CD4-positive, alpha-beta memory T cell (primary cell): ENCODE measurements around the gene ABHD4. TPM values are rescaled to one million over a fixed set of nuclear protein-coding genes. Genes with fewer than 3 reads are reported as not detected.
"Not testable (repeated sequence)": the region's sequence is repeated elsewhere in the genome, so short reads cannot be mapped to it uniquely, and the experiment has no call there.

Experiments used
- CTCF ChIA-PET: fragments of 350-600 bp; sonication (Branson Sonifier 250); formaldehyde crosslinking; loops from one replicate; lab custom pipeline; 2021; ENCODE audit warnings: inconsistent platforms; ENCODE audit not compliant: partially characterized antibody; lab: Charles Lee
- POLR2A ChIA-PET: fragments of 350-600 bp; sonication (Branson Sonifier 250); formaldehyde crosslinking; loops from one replicate; lab custom pipeline; 2021; ENCODE audit not compliant: partially characterized antibody; lab: Charles Lee
- DNase-seq, 5 donors: peaks; one replicate each; pipeline versions ENCODE4 v3.0.0 to v3.0.0-alpha.2; 2020 to 2022; ENCODE audit warnings: mixed read lengths in 1 of 5
- H3K27ac ChIP-seq: one replicate; pipeline ENCODE4 v1.7.0; 2013; ENCODE audit warnings: low read depth, low read length
- H3K27me3 ChIP-seq: 2 replicates; pipeline ENCODE4 v1.7.0; 2013; ENCODE audit warnings: mild to moderate bottlenecking, low read length, moderate library complexity; ENCODE audit not compliant: insufficient read depth
- H3K36me3 ChIP-seq: 2 replicates; pipeline ENCODE4 v1.7.0; 2013; ENCODE audit warnings: mild to moderate bottlenecking, low read length, moderate library complexity; ENCODE audit not compliant: insufficient read depth
- H3K4me1 ChIP-seq: 2 replicates; pipeline ENCODE4 v1.7.0; 2013; ENCODE audit warnings: mild to moderate bottlenecking, low read length, moderate library complexity; ENCODE audit not compliant: insufficient read depth
- H3K4me3 ChIP-seq, 2 donors: one replicate each; pipeline ENCODE4 v1.7.0; 2013; ENCODE audit warnings: low read length in 2 of 2, mild to moderate bottlenecking in 1 of 2
- H3K9me3 ChIP-seq, 2 donors: one replicate each; pipeline ENCODE4 v1.7.0; 2013; ENCODE audit warnings: low read length in 2 of 2, control low read depth in 1 of 2; ENCODE audit not compliant: control insufficient read depth in 1 of 2
- H3K27ac Mint-ChIP-seq, 7 donors: one replicate each; pipeline ENCODE4 v1.8.0; 2020 to 2021; ENCODE audit warnings: mixed read lengths in 7 of 7, mild to moderate bottlenecking in 6 of 7, inconsistent platforms in 3 of 7, moderate library complexity in 3 of 7
- H3K27me3 Mint-ChIP-seq, 2 donors: one replicate each; pipeline ENCODE4 v1.8.0; 2020 to 2021; ENCODE audit warnings: mixed read lengths in 2 of 2
- H3K36me3 Mint-ChIP-seq, 2 donors: one replicate each; pipeline ENCODE4 v1.8.0; 2020 to 2021; ENCODE audit warnings: mixed read lengths in 2 of 2, inconsistent platforms in 1 of 2, mild to moderate bottlenecking in 1 of 2
- H3K4me1 Mint-ChIP-seq, 4 donors: one replicate each; pipeline ENCODE4 v1.8.0; 2020 to 2021; ENCODE audit warnings: mixed read lengths in 4 of 4, mild to moderate bottlenecking in 1 of 4
- H3K4me3 Mint-ChIP-seq, 8 donors: one replicate each; pipeline ENCODE4 v1.8.0; 2020 to 2021; ENCODE audit warnings: mixed read lengths in 8 of 8, mild to moderate bottlenecking in 7 of 8, moderate library complexity in 6 of 8, inconsistent platforms in 3 of 8
- H3K9me3 Mint-ChIP-seq, 8 donors: one replicate each; pipeline ENCODE4 v1.8.0; 2020 to 2021; ENCODE audit warnings: mixed read lengths in 8 of 8, mild to moderate bottlenecking in 5 of 8, inconsistent platforms in 3 of 8, moderate library complexity in 1 of 8
- intact Hi-C: fragments of 100-400 bp; cut with micrococcal nuclease; formaldehyde crosslinking; loops from one replicate; pipeline ENCODE4 v1.15.1; 2023
- polyA plus RNA-seq, 2 donors: library from polyadenylated mRNA; unstranded; fragments of 300-500 nt; fragmentation: Illumina TruSeq; gene quantifications; one replicate each; pipeline ENCODE4 v1.2.3, GENCODE V29; 2021
- total RNA-seq, 2 experiments: library from RNA; stranded (reverse); gene quantifications; one replicate each; pipeline ENCODE4 v1.2.3, GENCODE V29; 2021

ABHD4 gene
- total and polyA plus RNA-seq, 4 experiments from 2014 or later, result 6.2 to 22.4 (median 15.9) TPM

- H3K27ac Mint-ChIP-seq, result peak overlapping the region in 6 of 7 donors; percentile 2 to 77 (median 54)
- H3K27ac ChIP-seq, result no peak overlapping the region
Measured at GRCh38 chr14:22580625-22581024, 17.5 kb upstream of the ABHD4 start.

GRCh38 chr14:22583994-22584393 lies 14.1 kb upstream of the ABHD4 start:
- no peaks in the 10 kb centered on the region for H3K36me3 ChIP-seq
- H3K4me1 ChIP-seq, result peaks cover 70% of the 10 kb centered on the region
- Mint-ChIP-seq H3K9me3 (peaks cover 0 to under 1% (median 0%) of the 10 kb centered on the region in 8 donors), H3K36me3 (peaks cover 18 to 30% of the 10 kb centered on the region in 2 donors), H3K4me3 (peak overlapping the region in 6 of 8 donors; percentile 6 to 54 (median 46)), H3K27ac (peak overlapping the region in 6 of 7 donors; percentile 4 to 88 (median 76)), H3K27me3 (peaks cover under 1% of the 10 kb centered on the region in 2 donors), H3K4me1 (peaks cover 55 to 82% (median 68%) of the 10 kb centered on the region in 4 donors)
- no peaks in the 10 kb centered on the region for H3K27me3 ChIP-seq
- DNase-seq, result no peak
- POLR2A ChIA-PET, result interaction anchor here (13.5 kb wide), 1 partner anchor 21 kb away, joined by 387 read pairs; no protein-coding TSS in a partner anchor
- no peak overlapping the region for H3K4me3 ChIP-seq
- no peak overlapping the region for H3K27ac ChIP-seq
- H3K9me3 ChIP-seq, result no peaks in the 10 kb centered on the region
- CTCF ChIA-PET, result interaction anchor here (1.4 to 10.8 kb wide), 4 partner anchors 13 to 732 kb away, joined by 3 to 174 read pairs (median 6); no protein-coding TSS in a partner anchor
- intact Hi-C loops, result loop anchor here (2.0 kb wide), 1 partner anchor 15 kb away; the partner anchor contains the start of gene ABHD4

More at GRCh38 chr14:22580625-22581024, 17.5 kb upstream of the ABHD4 start:
- Histone ChIP-seq H3K36me3 (no peaks in the 10 kb centered on the region), H3K4me3 (no peak overlapping the region), H3K9me3 (no peaks in the 10 kb centered on the region), H3K27me3 (no peaks in the 10 kb centered on the region), H3K4me1 (peaks cover 51% of the 10 kb centered on the region)
- no peak for DNase-seq
- Mint-ChIP-seq H3K4me1 (peaks cover 50 to 80% (median 63%) of the 10 kb centered on the region in 4 donors), H3K4me3 (no peak overlapping the region), H3K9me3 (no peaks in the 10 kb centered on the region), H3K27me3 (no peaks in the 10 kb centered on the region), H3K36me3 (peaks cover 13 to 18% of the 10 kb centered on the region in 2 donors)
- CTCF ChIA-PET, result interaction anchor here (1.0 to 1.7 kb wide), 3 partner anchors 9 to 242 kb away, joined by 3 to 9 read pairs (median 6); partner anchors contain the start of gene DAD1
- POLR2A ChIA-PET, result interaction anchor here (0.9 to 13.5 kb wide), 3 partner anchors 8 to 18 kb away, joined by 4 to 387 read pairs (median 8); partner anchors contain the start of genes ABHD4 and DAD1
- intact Hi-C loops, result no loop called here

- Mint-ChIP-seq H3K9me3 (peaks cover 0 to 5% (median 0%) of the 10 kb centered on the region in 8 donors), H3K4me3 (peak overlapping the region; percentile 43 to 100 (median 96)), H3K36me3 (peaks cover 13 to 28% of the 10 kb centered on the region in 2 donors), H3K4me1 (peaks cover 54 to 83% (median 68%) of the 10 kb centered on the region in 4 donors), H3K27ac (peak overlapping the region; percentile 99 to 100 (median 99)), H3K27me3 (peaks cover 2% of the 10 kb centered on the region in 2 donors)
- DNase-seq, result no peak
- Histone ChIP-seq H3K27me3 (no peaks in the 10 kb centered on the region), H3K4me3 (no peak overlapping the region), H3K9me3 (no peaks in the 10 kb centered on the region), H3K4me1 (peaks cover 68% of the 10 kb centered on the region), H3K27ac (peak overlapping the region; percentile 88), H3K36me3 (no peaks in the 10 kb centered on the region)
- intact Hi-C loops, result loop anchor here (5.0 kb wide), 3 partner anchors 65 to 285 kb away; partner anchors contain the start of gene LRP10
- POLR2A ChIA-PET, result interaction anchor here (0.9 to 13.5 kb wide), 8 partner anchors 13 to 508 kb away, joined by 3 to 387 read pairs (median 18); partner anchors contain the start of genes ABHD4, ACIN1, C14orf119 and OXA1L
- CTCF ChIA-PET, result interaction anchor here (1.0 to 10.8 kb wide), 3 partner anchors 17 to 420 kb away, joined by 3 to 174 read pairs (median 32); no protein-coding TSS in a partner anchor
Measured at GRCh38 chr14:22587247-22587646, 10.9 kb upstream of the ABHD4 start.

DNA sequence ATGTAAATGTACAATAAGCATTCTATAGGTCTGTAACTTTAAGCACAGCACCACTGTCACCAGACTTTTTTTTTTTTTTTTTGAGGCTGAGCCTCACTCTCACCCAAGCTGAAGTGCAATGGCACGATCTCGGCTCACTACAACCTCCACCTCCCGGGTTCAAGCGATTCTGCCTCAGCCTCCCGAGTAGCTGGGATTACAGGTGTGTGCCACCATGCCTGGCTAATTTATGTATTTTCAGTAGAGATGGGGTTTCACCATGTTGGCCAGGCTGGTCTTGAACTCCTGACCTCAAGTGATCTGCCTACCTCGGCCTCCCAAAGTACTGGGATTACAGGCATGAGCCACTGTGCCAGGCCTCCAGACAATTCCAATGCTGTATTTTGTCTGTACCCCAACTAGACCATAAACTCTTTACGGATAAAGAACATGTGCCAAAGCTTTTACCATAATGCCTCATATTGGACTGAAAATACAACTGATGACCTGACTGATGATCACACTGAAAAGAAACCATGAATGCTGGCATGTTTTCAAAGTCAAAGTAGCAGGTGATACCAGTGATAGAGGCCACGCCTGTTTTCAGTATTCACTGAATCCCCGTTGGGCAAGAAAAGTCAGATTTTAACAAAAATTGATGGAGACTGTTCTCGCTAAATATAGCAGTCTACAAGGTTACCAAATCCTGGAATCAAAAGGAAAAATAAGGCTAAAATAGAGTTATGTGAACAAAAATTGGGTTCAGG lies 10.2 kb upstream of the ABHD4 start:
- peaks cover 64% of the 10 kb centered on the region for H3K4me1 ChIP-seq
- POLR2A ChIA-PET, result interaction anchor here (0.9 to 13.5 kb wide), 17 partner anchors 8 to 733 kb away, joined by 3 to 387 read pairs (median 4); partner anchors contain the start of genes ABHD4, OXA1L, PABPN1 and PRMT5

GRCh38 chr14:22588526-22589095 lies 9.5 kb upstream of the ABHD4 start:
- H3K36me3 Mint-ChIP-seq, result peaks cover 8 to 23% of the 10 kb centered on the region in 2 donors
- Histone ChIP-seq H3K4me3 (peak overlapping the region; percentile 85 to 87), H3K27me3 (no peaks in the 10 kb centered on the region), H3K4me1 (peaks cover 57% of the 10 kb centered on the region), H3K9me3 (no peaks in the 10 kb centered on the region), H3K36me3 (no peaks in the 10 kb centered on the region), H3K27ac (peak overlapping the region; percentile 88)
- intact Hi-C loops, result loop anchor here (1.0 to 5.0 kb wide), 12 partner anchors 10 to 1077 kb away; partner anchors contain the start of genes ABHD4, ACIN1, C14orf119 and LRP10
- CTCF ChIA-PET, result interaction anchor here (0.8 to 10.8 kb wide), 21 partner anchors 8 to 674 kb away, joined by 3 to 174 read pairs (median 5); partner anchors contain the start of genes ABHD4, MRPL52, PRMT5 and REM2
- peak in 1 of 5 donors; percentile 49 for DNase-seq
- H3K4me1 Mint-ChIP-seq, result peaks cover 44 to 69% (median 57%) of the 10 kb centered on the region in 4 donors
- peak overlapping the region; percentile 92 to 100 (median 97) for H3K4me3 Mint-ChIP-seq
- POLR2A ChIA-PET, result interaction anchor here (0.6 to 13.5 kb wide), 44 partner anchors 8 to 1133 kb away, joined by 3 to 387 read pairs (median 5); partner anchors contain the start of genes ABHD4, ACIN1, AJUBA and C14orf119
- peak overlapping the region; percentile 99 to 100 (median 99) for H3K27ac Mint-ChIP-seq
- H3K27me3 Mint-ChIP-seq, result peaks cover 2% of the 10 kb centered on the region in 2 donors
- H3K9me3 Mint-ChIP-seq, result peaks cover 0 to 5% (median 0%) of the 10 kb centered on the region in 8 donors

More for the DNA sequence above, 10.2 kb upstream of the ABHD4 start:
- peak overlapping the region; percentile 88 for H3K27ac ChIP-seq
- Mint-ChIP-seq H3K4me3 (peak overlapping the region; percentile 92 to 100 (median 97)), H3K27ac (peak overlapping the region; percentile 99 to 100 (median 99)), H3K4me1 (peaks cover 52 to 77% (median 64%) of the 10 kb centered on the region in 4 donors), H3K36me3 (peaks cover 13 to 28% of the 10 kb centered on the region in 2 donors)
- not testable (repeated sequence) for H3K27me3 ChIP-seq, H3K9me3 ChIP-seq, H3K9me3 Mint-ChIP-seq, H3K36me3 ChIP-seq, H3K27me3 Mint-ChIP-seq
- CTCF ChIA-PET, result interaction anchor here (0.9 to 10.8 kb wide), 9 partner anchors 9 to 419 kb away, joined by 3 to 174 read pairs (median 15); partner anchors contain the start of gene ABHD4
- H3K4me3 ChIP-seq, result peak overlapping the region; percentile 85 to 87
- DNase-seq, result peak in 3 of 5 donors; percentile 45 to 58 (median 47)
- intact Hi-C loops, result loop anchor here (5.0 kb wide), 3 partner anchors 64 to 284 kb away; partner anchors contain the start of gene LRP10
